SH-SY5Y (cell line): ENCODE measurements around the gene BRD3.

Experiments used
- GATA2 ChIP-seq: IDR thresholded peaks from 2 replicates; pipeline ENCODE4 v1.6.1; 2011; ENCODE audit warnings: mild to moderate bottlenecking, low read depth, low read length
- GATA3 ChIP-seq: IDR thresholded peaks from 2 replicates; pipeline ENCODE4 v1.6.1; 2011; ENCODE audit warnings: low read depth, mild to moderate bottlenecking, low read length, moderate library complexity

DNA sequence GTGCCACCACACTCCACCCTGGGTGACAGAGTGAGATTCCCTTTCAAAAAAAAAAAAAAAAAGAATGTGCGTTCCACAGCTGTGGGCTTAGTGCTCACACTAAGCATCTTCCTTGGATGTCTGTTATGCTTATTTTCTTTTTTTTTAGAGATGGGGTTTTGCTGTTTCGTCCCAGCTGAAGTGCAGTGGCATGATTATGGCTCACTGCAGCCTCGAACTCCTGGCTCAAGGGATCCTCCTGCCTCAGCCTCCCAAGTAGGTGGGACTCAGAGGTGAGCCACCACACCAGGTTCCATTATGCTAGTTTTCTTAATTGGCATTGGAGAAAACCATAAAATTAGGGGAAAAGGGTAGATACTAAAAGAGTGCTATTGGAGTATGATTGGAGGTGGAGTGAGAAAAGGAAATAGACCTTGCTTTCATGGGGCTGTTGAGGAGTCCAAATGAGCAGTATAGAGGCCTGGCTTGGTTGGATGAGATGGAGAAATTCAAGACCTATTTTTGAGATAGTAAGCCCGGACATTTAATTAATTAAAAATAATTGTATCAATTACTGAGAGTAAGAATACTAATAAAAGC lies 43.5 kb downstream of the BRD3 start:
- no peak for TF ChIP-seq GATA2
- TF ChIP-seq GATA3, result no peak
